Measurements from ENCODE around the gene PRPS1L1.

Gene PRPS1L1

DNA sequence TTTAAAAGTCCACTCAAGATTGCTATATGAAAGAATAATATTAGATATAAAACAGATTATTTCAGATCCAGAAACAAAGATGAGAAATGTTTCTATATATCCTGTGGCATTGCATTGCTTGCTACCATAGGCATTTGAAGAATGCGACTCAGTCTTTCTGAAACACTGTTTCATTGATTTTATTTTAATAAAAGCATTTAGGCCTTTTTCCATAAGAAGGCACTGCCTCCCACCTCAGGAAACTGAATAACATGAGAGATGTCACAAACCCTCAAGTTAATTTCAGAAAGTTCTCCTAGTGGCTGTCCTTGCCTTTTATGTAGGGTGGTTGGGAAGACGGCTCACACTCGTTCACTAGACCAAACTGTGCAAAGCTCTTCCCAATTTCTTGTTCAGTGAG lies 23.3 kb downstream of the PRPS1L1 start:
- no peak for DNase-seq

DNA sequence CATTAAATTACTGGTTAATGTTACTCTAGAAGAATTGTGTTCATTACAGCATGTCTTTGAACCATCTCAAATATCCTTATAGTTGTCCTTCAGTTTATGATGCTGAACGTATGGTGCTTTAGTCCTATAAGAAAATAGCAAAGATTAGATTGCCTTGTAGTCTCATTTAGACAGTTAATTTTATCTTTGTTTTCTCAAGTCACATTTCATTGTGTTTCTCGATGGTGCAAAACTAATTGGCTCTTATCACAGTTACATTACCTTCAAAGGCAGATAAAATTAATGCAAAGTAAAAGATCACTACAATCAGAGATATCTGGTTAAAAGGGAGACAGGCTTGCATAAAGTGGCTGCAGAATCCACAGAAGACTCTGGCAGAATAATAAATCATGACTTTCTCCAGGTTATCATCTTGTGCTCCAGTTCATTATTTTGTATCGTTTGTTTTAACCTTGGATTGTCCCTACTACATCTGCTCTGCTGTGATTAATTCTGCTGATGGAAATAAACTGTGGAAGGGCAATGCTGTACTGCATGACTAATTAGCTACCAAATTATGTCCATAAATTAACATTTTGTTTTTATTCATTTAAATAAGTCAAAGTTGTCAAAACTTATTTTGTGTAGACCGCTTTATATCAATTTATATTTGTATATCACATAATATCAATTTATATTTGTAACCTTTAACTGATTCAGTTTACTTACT lies 24.2 kb downstream of the PRPS1L1 start:
- DNase-seq: no peak

DNA sequence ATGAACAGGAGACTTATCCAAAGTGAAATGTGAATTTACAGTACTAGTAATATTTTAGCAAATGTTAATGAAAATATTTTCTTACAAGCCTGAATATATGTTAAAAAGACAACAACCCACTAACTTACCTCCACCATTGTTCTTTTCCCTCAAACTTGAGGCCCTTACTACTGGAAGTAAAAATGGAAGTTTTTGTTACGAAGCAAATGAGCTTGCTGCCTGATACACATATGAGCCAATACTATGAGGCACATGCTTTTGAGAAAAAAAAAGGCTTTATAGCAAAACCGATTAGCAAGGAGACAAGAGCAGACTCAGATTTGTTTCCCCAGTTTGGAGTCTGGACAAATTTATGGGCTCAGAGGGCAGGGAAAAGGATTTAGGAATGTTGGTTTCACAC lies 29.0 kb downstream of the PRPS1L1 start:
- no peak for DNase-seq

DNA sequence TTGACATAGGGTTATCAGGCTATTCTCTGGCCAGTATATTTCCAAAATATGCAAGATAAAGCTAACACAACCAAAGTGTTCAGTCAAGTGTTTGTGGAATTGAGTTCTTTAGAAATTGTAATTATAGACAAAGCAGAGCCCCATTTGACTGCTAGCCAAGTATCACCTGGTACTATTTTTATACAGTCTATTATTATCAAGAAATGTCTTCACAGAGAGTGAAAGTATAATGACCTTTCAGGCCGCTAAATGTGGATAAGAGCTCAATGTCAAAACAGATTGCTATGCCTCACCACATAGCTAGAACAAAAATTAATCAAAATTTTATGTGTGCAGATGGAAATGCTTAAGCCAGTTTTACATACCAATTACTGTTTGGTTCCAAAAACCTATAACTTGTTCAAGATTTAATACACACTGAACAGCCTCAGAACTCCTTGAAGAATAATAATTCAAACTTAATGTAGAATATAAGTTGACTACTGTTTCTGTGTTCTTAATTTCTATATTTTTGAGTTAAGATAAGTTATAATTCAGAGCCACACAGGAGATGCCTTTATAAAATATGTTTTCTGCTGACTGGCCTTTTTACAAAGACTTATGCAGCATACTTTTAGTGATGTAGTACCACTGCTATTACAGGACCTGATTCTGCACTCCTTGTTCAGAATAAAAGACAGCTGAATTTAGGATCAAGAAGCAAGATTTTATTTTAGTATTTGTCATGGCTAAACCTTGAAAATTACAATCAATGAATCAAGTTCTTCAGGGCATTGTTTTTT lies 31.0 kb downstream of the PRPS1L1 start:
- no peak for DNase-seq

DNA sequence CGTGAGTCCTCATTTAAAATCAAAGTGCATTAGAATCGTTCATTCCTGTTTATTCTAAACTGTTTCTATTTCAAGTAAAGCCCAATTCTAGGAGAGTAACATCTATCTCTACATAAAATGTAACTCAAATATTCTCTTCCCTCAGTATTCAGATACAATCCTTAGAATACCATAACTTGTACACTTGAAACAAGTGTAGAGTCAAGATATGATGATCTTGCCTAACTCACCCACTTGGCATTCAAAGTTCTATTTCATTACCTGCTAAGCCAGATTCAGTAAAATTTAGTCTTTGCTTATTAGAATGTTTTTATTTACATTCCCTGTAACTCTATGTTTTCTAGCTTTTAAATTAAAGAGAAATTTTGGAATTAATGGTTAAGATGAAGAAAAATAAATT lies 31.6 kb downstream of the PRPS1L1 start:
- no peak for DNase-seq

DNA sequence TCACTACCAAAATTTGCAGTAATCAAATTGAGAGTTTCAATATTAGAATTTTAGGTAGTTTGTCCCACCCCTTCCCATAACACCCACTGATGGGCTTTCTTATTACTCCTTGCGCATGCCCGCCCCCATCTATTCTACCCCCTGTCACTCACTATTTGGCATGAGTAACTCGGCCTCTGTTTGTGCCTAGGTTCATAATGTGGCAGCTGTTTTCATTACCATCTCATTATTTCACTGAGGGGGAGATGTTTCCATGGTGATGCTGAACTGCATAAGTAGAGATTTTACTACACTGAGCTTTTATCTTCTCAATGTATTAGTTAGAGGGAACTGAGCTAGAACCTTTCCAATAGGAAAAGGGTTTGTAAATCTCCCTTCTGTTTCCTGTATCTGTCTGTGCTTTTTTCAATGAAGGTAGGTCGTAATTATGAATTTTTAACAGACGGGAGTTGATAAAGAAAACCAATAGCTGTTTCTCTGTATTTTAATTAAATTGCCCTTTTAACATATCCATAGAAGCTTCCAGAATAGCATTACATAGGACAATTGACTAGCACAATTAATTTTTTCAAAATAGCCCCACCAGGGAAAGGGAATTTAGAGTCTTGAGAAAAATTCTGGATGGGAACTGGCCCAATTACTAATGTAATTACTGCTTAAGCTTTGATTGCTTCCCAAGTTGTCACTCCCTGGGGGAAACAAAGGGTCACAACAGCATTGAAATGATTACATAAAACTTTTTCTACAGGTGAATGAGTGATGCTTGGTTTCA lies 33.4 kb downstream of the PRPS1L1 start:
- no peak for DNase-seq

DNA sequence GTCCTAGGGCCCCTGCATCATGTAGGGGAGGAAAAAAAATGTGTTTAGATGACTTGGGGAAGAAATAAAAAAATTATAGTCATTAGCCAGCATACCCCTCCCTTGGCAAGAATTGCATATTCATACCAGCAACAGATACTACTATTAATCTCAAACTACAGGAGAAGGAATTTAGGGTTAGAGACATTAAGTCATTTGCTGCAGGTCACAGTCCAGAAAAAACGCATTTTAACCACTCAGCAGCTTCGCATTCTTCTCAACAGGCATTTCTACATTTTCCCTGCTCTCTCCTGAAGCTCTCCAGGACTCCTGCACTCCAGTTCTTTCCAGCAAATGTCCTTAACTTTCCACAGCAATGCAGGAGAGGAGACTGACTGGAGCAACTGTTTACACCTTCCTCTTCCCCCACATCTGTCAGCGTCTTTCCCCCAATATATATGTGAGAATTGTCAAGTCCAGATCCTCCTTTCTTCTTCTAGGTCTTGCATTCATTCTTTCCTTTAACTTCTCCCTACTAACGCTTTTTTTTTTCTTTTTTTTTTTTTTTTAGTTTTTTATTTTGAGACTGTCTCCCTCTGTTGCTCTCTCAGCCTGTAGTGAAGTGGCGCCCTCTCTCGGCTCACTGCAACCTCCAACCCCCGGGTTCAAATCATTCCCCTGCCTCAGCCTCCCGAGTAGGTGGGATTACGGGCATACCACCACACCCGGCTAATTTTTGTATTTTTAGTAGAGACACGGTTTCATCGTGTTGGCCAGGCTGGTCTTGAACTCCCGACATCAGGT lies 35.6 kb downstream of the PRPS1L1 start:
- no peak for DNase-seq

DNA sequence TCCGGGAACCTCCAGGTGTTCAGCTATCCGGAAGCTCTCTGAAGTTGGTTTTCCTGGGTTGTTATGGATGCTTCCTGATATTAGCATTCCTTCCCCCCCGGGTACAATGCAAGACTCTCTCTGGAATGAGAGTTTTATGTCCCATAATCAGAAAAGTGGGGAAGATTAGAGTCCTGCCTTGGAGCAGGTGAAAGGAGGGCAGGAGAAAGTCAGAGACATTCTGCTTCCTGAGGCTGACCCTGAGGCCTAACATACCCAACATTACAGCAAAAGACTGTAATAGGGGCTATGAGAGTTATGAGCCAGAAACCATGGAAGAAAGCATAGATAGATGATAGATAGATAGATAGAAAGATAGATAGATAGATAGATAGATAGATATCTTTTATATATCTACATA lies 36.9 kb downstream of the PRPS1L1 start:
- no peak for DNase-seq

DNA sequence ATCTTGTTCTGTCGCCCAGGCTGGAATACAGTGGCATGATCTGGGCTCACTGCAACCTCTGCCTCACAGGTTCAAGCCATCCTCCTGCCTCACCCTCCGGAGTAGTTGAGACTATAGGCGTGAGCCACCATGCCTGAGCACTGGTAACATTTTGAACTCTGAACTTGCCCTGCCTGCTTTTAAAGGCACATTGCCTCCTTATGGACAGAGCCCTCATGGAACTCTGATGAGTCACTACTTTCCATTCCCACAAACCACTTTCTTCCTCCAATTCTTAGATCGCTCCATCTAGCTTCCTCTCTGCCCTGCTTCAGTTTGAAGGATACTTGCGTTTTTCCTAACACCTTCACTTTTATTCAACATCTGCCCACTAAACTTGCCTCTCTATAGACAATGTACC lies 38.1 kb downstream of the PRPS1L1 start:
- no peak for DNase-seq

DNA sequence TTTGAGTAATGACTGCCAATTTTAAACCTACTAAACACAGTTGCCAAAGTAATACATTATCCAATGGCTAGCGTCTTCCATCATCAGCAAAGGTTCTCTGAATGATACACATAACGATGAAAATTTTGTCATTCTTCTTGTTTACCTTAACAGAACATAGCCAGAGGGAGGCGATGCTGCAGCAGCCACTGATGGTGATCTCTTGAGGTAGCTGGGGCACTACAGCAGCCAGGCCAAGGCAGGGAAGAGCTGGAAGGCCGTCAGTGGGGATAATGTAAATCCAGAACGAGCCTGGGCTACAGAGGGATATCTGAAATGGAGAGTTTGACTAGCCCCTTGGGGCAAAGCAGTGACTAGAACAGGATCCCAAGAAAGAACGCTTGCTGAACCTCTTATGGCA lies 38.8 kb downstream of the PRPS1L1 start:
- no peak for DNase-seq

DNA sequence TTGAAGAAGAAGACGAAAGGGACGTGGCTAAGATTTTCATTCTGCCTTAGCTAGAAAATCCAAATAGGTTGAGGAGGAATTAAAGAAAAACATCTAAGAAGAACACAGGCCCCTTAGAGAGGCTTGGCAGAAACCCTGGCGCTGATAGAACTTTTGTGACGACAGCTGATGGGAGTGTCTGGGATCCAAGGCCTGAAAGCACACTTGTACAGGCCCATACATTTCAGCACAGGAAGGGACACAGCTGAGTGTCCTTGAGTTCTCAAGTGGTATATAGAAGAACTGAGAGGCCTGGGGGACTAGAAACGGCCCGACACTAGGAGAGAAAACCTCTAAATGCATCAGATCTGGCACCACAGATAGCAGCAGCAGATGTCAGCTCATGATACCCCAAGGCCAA lies 39.5 kb downstream of the PRPS1L1 start:
- DNase-seq: no peak

DNA sequence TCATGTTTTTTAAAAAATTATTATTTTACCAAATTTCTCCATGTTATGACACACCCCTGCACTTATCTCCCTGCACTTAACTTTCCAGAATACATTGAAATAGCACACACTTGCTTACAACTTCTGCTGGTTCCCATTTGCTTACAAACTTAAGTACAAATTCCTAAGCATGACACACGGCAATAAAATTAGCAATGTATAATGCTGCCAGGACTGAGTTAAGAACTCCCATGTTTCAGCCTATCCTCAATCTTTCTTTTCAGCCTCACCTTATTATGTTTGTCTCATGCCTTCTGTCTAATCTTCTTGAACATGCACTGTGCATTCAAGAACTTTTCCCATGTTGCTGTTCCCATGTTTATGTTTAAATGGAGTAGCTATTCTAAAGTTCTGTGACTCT lies 40.8 kb downstream of the PRPS1L1 start:
- no peak for DNase-seq

DNA sequence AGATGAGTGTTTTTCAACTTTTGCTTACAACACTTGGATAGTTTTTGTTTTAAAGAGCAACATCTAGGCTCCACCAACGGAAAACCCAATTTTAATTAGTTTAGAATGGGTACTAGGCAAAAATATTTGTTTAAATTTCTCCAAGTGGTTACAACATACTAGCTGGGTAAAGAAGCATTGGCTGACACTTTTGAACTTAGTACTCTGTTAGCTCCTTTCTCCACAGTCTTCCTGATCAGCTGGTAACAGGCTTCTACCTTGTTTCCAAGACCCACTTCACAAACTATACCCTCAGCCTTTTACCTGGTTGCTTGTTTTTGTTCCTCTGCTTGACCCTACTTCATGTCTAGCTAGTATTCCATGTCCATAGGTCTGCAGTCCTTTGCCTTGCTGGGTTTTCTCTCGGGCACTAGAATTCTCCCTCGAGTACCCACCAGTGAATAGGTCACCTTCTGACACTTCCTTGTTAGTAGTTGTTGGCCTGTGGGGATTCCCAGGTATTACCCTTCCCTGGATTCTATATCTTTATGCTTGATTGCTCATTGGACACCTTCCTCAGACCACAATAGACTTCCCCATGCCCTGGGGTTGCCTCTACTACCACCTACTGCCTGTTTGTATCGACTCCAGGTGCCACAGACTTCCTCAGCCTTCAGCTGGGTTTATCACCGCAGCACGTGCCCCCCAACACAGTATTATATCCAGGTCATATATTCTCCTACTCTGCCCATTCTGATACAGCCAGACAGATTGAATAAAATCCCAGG lies 42.0 kb downstream of the PRPS1L1 start:
- DNase-seq: no peak

DNA sequence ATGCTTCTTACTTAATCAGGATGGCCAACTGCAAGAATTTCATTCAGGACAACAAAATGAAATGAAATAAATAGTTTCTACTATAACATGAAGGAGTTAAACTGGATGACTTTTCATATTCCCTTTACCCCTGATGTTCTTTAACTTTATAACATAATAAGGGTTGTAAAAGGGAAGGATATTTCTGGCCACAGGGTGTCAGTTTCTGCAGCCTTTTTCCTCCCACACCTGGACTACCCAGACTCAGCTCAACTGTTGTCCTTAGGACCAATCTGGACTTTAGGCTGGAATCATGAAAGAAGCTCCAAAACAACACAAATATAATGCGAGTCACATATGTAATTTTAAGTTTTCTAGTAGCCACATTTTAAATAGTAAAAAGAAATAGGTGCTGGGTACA lies 43.4 kb downstream of the PRPS1L1 start:
- no peak for DNase-seq

DNA sequence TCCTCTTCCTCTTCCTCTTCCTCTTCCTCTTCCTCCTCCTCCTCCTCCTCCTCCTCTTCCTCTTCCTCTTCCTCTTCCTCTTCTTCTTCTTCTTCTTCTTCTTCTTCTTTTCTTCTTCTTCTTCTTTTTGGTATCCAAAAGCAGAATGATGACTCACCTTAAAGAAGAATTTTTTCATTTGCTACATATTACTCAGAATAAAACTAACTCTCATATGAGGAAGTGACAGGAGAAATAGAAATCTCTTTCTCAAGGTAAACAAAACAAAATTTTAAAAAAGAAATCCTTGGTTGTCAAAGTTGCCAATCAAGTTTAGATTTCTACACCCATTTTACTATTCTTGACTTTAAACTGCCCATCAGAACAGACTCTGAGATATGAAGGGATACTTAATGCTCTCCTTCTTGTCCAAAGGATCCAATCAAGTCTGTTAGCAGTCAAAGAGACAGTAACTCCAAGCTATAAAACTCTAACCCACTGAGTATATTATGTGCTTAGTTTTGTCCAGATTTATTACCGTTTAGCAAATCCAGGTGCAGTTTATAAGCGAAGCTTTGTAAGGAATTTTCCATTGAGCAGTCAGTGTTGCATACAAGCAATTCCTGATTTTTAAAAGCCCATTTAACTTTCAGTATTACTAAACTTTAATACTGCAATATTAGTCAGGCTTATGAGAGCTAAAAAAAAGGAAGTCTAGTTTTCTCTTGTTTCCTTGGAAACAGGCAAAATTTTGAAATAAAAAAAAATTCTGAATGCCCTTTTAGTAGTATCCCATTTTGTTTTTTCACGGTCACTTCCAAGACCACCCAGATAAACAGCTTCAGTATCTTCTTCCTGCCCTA lies 44.2 kb downstream of the PRPS1L1 start:
- no peak for DNase-seq

DNA sequence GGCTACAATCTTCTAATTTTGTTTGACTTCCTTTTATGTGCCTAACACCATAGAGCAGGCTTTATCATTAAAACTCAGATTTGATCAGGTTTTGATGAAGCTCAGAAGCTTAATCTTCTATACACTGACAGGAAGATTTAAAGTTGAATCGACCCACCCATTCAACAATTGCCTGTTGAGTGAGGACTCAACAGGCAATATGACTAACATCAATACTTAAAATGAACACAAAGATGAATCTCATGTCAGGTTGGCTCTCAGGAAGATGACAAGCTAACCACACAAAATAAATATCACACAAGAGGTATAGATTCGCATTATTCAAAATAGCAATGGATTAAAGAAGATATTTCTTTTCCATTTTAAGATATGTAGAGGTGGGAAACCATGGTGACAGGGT lies 50.7 kb downstream of the PRPS1L1 start:
- DNase-seq: no peak
